SU-DHL-6 (cell line): ENCODE data around the gene PCSK1.

Experiments used
- EZH2phosphoT487 ChIP-seq: fragments of 200-600 bp; sonication (generic), shearing (Covaris generic); conservative IDR thresholded peaks from 2 replicates; pipeline ENCODE4 v1.6.1; 2018; ENCODE audit warnings: mild to moderate bottlenecking, antibody characterized with exemption, low read length, moderate library complexity, mixed read lengths
- TF ChIP-seq, protein P1 (sequence below): fragments of 200-600 bp; sonication (generic); IDR thresholded peaks from one replicate; pipeline ENCODE4 v1.5.1; 2017; ENCODE audit warnings: antibody characterized with exemption, mild to moderate bottlenecking, low read length, moderate library complexity; ENCODE audit not compliant: insufficient read depth, poor library complexity, severe bottlenecking

DNA sequence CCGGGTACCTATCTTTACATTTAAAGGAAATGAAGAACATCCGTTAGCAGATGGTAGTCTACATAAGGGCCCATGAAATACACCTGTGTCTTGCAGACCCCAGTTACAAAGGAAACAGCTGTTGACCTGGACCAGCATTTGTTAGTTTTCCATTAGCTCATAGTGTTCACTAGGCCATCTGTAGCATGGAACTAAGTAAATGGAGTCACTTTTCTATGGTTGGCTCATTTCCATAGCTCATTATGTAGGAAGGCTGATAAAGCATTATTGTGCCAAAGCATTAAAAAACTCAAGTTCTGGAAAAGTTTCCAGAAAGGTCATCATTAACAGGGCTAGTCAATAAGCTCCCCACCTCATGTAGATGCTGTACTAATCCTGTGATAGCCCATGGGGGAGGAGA is 62.1 kb downstream of the PCSK1 start:
- TF ChIP-seq, protein P1, sequence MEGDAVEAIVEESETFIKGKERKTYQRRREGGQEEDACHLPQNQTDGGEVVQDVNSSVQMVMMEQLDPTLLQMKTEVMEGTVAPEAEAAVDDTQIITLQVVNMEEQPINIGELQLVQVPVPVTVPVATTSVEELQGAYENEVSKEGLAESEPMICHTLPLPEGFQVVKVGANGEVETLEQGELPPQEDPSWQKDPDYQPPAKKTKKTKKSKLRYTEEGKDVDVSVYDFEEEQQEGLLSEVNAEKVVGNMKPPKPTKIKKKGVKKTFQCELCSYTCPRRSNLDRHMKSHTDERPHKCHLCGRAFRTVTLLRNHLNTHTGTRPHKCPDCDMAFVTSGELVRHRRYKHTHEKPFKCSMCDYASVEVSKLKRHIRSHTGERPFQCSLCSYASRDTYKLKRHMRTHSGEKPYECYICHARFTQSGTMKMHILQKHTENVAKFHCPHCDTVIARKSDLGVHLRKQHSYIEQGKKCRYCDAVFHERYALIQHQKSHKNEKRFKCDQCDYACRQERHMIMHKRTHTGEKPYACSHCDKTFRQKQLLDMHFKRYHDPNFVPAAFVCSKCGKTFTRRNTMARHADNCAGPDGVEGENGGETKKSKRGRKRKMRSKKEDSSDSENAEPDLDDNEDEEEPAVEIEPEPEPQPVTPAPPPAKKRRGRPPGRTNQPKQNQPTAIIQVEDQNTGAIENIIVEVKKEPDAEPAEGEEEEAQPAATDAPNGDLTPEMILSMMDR: no peak
- TF ChIP-seq EZH2phosphoT487: no peak
